K562 (cell line): ENCODE data around the gene ZNF668. TPM values are rescaled to one million over a fixed set of nuclear protein-coding genes. Genes with fewer than 3 reads are reported as not detected.

ENCODE experiments used
- FOXK2 ChIP-seq, 2 experiments: fragments of 450-650 bp; IDR thresholded peaks in 1 of 2; conservative IDR thresholded peaks in 1 of 2; 2 replicates each; pipeline ENCODE4 v1.6.1; 2016; ENCODE audit warnings: low read depth in 2 of 2, mild to moderate bottlenecking in 1 of 2
- KDM4B ChIP-seq, 2 experiments: fragments of 450-650 bp in 1 of 2; sonication (generic) in 1 of 2; IDR thresholded peaks; 2 replicates each; pipeline ENCODE4 v1.6.1; 2016 to 2017; ENCODE audit warnings: borderline replicate concordance in 2 of 2, antibody characterized with exemption in 1 of 2, low read depth in 1 of 2, mild to moderate bottlenecking in 1 of 2
- MED1 ChIP-seq: sonication (generic); formaldehyde crosslinking; IDR thresholded peaks from 2 replicates; pipeline ENCODE4 v1.8.1; 2023; ENCODE audit warnings: missing genetic modification reagents, borderline replicate concordance
- MTF1 ChIP-seq: fragments of 250-450 bp; sonication (Bioruptor Pico); IDR thresholded peaks from 2 replicates; pipeline ENCODE4 v1.9.0; 2021; ENCODE audit warnings: moderate library complexity, mild to moderate bottlenecking, inconsistent platforms, borderline replicate concordance
- NBN ChIP-seq: fragments of 450-650 bp; IDR thresholded peaks from 2 replicates; pipeline ENCODE4 v1.6.1; 2016; ENCODE audit warnings: low read depth, mild to moderate bottlenecking
- RAD51 ChIP-seq: fragments of 450-650 bp; IDR thresholded peaks from 2 replicates; pipeline ENCODE4 v1.7.1; 2016; ENCODE audit warnings: low read depth, mild to moderate bottlenecking, borderline replicate concordance
- RB1 ChIP-seq: fragments of 450-650 bp; IDR thresholded peaks from 2 replicates; pipeline ENCODE4 v1.6.1; 2017; ENCODE audit warnings: low read depth, mild to moderate bottlenecking
- SPI1 ChIP-seq: IDR thresholded peaks from 2 replicates; pipeline ENCODE4 v1.6.1; 2011; ENCODE audit warnings: low read depth, low read length, control low read depth, borderline replicate concordance
- ZC3H11A ChIP-seq: IDR thresholded peaks from 2 replicates; pipeline ENCODE4 v1.6.1; 2012; ENCODE audit warnings: low read depth, low read length, improper control_type of control experiment
- ZFP36 ChIP-seq: fragments of 150-350 bp; IDR thresholded peaks from 2 replicates; pipeline ENCODE4 v1.6.1; 2018; ENCODE audit warnings: low read length, low read depth; ENCODE audit not compliant: partially characterized antibody
- ZNF41 ChIP-seq: fragments of 250-450 bp; sonication (Bioruptor Pico); conservative IDR thresholded peaks from 2 replicates; pipeline ENCODE4 v1.4.0; 2020; ENCODE audit warnings: mild to moderate bottlenecking
- ZNF695 ChIP-seq: fragments of 450-650 bp; formaldehyde crosslinking; IDR thresholded peaks from 2 replicates; pipeline ENCODE4 v1.4.0; 2020; ENCODE audit warnings: mild to moderate bottlenecking, moderate library complexity
- polyA plus RNA-seq, 8 experiments: library from polyadenylated mRNA; depleted of rRNA in 4 of 8; stranded (reverse) in 5 of 8; unstranded in 3 of 8; fragments of >200 nt; fragmentation: Nextera tagmentation in 2 of 8; fragmentation: Illumina TruSeq in 1 of 8; extraction: Ambion mirVana in 2 of 8; extraction: Trizol in 1 of 8; gene quantifications; 2 replicates each; pipeline versions ENCODE4 v1.2.1 to v1.2.3, GENCODE V29; 2011 to 2014; ENCODE audit warnings: inconsistent platforms in 1 of 8, missing spikeins in 1 of 8
- total RNA-seq, 7 experiments: library from RNA; depleted of rRNA in 6 of 7; stranded (reverse); fragments of >200 nt in 6 of 7; fragmentation: Illumina TruSeq in 2 of 7; extraction: Trizol in 2 of 7; gene quantifications; 2 replicates each; pipeline versions ENCODE4 v1.2.1 to v1.2.3, GENCODE V29; 2011 to 2021; ENCODE audit warnings: low replicate concordance in 1 of 7
- TF ChIP-seq, protein P1 (sequence below), 2 experiments: fragments of 450-650 bp in 1 of 2; sonication (generic) in 1 of 2; formaldehyde crosslinking in 1 of 2; IDR thresholded peaks; 2 replicates each; pipeline versions ENCODE4 v1.7.1 to v1.9.0; 2016 to 2022; ENCODE audit warnings: inconsistent platforms in 1 of 2, mild to moderate bottlenecking in 1 of 2, missing genetic modification reagents in 1 of 2
- TF ChIP-seq, protein P2 (sequence below): fragments of 450-650 bp; IDR thresholded peaks from 2 replicates; pipeline ENCODE4 v1.7.1; 2018; ENCODE audit warnings: mild to moderate bottlenecking, low read depth; ENCODE audit not compliant: partially characterized antibody

The ZNF668 gene
- total and polyA plus RNA-seq, 9 of the 15 experiments (the other 6 are each of a cell fraction or from before 2014, with no cell fraction given), result 0.04 to 15.3 (median 3.8) TPM; not detected in 1

DNA sequence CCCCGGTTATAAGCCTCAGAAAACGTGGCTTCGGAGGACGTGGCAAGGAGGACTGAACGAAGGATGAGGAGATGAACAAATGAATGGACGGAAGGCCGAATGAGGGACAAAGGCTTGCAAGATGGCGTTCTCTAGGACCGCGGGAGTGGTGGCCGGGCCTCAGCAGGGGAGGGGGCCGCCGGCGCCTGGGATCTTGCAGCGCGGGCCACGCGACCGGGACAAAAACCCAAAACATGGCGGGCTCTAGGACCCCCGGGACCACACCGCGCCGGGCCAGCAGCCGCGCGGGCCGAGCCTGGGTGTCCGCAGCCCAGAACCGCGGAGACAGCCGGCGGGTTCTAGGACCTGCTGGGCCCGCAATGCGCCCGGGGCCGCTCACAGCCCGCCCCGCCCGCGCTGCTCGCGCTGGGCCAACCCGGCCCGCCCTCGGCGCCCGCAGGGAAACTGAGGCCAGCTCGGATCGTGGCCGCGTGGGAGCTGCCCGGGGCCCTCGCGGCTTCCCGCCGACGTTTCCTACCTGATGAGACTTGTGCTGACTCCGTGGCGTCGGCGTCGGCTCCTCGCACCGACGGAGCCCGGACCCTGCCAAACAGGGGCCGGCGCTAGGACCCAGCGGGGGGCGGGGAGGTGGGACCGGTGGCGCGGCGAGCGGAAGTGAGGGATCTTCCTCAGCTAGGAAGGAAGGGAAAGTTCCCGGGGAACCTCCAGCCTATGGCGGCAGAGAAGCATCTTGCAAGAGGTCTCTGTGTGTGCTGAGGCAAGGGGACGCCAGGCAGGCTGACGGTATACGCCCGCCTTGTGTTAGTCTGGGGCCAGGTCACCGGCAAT is 684 bp downstream of the ZNF668 start (continued):
- peak; percentile 42; the same call in 1 of the 2 replicates for TF ChIP-seq NBN
- no peak for TF ChIP-seq ZC3H11A
- TF ChIP-seq RAD51, result no peak
- TF ChIP-seq FOXK2 (conservative IDR thresholded peaks at IDR 0.05 in 1 of 2, IDR thresholded peaks at IDR 0.05 in 1 of 2; ENCODE audit: low read depth in 2 of 2), result 0 out of 4 replicates have a peak, but pooled peaks have one; percentile 26 to 40
- TF ChIP-seq RB1, result peak; percentile 82
- TF ChIP-seq KDM4B (IDR thresholded peaks at IDR 0.05; ENCODE audit: borderline replicate concordance in 2 of 2, low read depth in 1 of 2), result no peak
- TF ChIP-seq ZNF41 (CRISPR knock-in tag), result no peak
- TF ChIP-seq MTF1 (CRISPR knock-in tag), result no peak
- TF ChIP-seq, protein P1, sequence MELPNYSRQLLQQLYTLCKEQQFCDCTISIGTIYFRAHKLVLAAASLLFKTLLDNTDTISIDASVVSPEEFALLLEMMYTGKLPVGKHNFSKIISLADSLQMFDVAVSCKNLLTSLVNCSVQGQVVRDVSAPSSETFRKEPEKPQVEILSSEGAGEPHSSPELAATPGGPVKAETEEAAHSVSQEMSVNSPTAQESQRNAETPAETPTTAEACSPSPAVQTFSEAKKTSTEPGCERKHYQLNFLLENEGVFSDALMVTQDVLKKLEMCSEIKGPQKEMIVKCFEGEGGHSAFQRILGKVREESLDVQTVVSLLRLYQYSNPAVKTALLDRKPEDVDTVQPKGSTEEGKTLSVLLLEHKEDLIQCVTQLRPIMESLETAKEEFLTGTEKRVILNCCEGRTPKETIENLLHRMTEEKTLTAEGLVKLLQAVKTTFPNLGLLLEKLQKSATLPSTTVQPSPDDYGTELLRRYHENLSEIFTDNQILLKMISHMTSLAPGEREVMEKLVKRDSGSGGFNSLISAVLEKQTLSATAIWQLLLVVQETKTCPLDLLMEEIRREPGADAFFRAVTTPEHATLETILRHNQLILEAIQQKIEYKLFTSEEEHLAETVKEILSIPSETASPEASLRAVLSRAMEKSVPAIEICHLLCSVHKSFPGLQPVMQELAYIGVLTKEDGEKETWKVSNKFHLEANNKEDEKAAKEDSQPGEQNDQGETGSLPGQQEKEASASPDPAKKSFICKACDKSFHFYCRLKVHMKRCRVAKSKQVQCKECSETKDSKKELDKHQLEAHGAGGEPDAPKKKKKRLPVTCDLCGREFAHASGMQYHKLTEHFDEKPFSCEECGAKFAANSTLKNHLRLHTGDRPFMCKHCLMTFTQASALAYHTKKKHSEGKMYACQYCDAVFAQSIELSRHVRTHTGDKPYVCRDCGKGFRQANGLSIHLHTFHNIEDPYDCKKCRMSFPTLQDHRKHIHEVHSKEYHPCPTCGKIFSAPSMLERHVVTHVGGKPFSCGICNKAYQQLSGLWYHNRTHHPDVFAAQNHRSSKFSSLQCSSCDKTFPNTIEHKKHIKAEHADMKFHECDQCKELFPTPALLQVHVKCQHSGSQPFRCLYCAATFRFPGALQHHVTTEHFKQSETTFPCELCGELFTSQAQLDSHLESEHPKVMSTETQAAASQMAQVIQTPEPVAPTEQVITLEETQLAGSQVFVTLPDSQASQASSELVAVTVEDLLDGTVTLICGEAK (IDR thresholded peaks at IDR 0.05), result no peak
- TF ChIP-seq, protein P1 (CRISPR knock-in tag; IDR thresholded peaks at IDR 0.05), result no peak
- no peak for TF ChIP-seq ZNF695 (CRISPR knock-in tag)
- TF ChIP-seq ZFP36, result no peak
- peak; percentile 26; the same call in 1 of the 2 replicates for TF ChIP-seq MED1
- peak; percentile 86 for TF ChIP-seq SPI1
- TF ChIP-seq, protein P2, sequence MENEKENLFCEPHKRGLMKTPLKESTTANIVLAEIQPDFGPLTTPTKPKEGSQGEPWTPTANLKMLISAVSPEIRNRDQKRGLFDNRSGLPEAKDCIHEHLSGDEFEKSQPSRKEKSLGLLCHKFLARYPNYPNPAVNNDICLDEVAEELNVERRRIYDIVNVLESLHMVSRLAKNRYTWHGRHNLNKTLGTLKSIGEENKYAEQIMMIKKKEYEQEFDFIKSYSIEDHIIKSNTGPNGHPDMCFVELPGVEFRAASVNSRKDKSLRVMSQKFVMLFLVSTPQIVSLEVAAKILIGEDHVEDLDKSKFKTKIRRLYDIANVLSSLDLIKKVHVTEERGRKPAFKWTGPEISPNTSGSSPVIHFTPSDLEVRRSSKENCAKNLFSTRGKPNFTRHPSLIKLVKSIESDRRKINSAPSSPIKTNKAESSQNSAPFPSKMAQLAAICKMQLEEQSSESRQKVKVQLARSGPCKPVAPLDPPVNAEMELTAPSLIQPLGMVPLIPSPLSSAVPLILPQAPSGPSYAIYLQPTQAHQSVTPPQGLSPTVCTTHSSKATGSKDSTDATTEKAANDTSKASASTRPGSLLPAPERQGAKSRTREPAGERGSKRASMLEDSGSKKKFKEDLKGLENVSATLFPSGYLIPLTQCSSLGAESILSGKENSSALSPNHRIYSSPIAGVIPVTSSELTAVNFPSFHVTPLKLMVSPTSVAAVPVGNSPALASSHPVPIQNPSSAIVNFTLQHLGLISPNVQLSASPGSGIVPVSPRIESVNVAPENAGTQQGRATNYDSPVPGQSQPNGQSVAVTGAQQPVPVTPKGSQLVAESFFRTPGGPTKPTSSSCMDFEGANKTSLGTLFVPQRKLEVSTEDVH, result no peak
